Measurements from ENCODE around the gene ADAMTSL1.

- no peak for TF ChIP-seq CTCF (IDR thresholded peaks at IDR 0.05; ENCODE audit: borderline replicate concordance, extremely low read depth, low read length, poor library complexity, severe bottlenecking)
- TF ChIP-seq EZH2 (IDR thresholded peaks at IDR 0.05; ENCODE audit: borderline replicate concordance, low read depth, low read length, severe bottlenecking): no peak
Observed at GRCh38 chr9:18928711-18929110, 454.8 kb downstream of the ADAMTSL1 start.

All from DND-41 (cell line).